ENCODE measurements around the gene SGO1.

Gene SGO1

GRCh38 chr3:20142517-20142916 lies 43.5 kb downstream of the SGO1 start:
- H3K4me3 ChIP-seq (ENCODE audit: low read depth, low read length): no peak overlapping the region
- TF ChIP-seq, protein P1, sequence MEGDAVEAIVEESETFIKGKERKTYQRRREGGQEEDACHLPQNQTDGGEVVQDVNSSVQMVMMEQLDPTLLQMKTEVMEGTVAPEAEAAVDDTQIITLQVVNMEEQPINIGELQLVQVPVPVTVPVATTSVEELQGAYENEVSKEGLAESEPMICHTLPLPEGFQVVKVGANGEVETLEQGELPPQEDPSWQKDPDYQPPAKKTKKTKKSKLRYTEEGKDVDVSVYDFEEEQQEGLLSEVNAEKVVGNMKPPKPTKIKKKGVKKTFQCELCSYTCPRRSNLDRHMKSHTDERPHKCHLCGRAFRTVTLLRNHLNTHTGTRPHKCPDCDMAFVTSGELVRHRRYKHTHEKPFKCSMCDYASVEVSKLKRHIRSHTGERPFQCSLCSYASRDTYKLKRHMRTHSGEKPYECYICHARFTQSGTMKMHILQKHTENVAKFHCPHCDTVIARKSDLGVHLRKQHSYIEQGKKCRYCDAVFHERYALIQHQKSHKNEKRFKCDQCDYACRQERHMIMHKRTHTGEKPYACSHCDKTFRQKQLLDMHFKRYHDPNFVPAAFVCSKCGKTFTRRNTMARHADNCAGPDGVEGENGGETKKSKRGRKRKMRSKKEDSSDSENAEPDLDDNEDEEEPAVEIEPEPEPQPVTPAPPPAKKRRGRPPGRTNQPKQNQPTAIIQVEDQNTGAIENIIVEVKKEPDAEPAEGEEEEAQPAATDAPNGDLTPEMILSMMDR (IDR thresholded peaks at IDR 0.05; ENCODE audit: low read depth, low read length): no peak

DNA sequence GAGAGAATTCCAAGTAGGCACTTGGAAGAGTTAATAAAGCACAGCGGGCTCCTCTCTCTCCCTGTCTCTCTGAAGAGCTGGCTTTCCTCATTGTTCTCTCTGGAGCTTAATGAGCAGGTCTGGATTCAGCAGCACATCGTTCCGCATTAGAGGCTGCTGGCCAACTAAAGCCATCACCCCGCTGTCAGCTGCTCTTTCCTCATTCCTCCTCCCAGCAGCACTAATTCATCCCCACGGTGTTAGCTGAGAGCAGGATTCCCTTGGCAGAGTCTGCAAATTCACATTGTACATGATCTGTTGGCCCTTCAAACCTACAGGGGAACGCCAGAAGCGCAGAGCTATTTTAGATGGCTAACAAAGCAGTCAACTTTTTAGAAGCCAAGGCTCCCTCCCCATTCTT lies 44.2 kb downstream of the SGO1 start:
- TF ChIP-seq, protein P1 (IDR thresholded peaks at IDR 0.05; ENCODE audit: low read depth, low read length): no peak
- H3K4me3 ChIP-seq (ENCODE audit: low read depth, low read length): no peak overlapping the region

GRCh38 chr3:20141316-20141715 lies 44.7 kb downstream of the SGO1 start:
- no peak overlapping the region for H3K4me3 ChIP-seq (ENCODE audit: low read depth, low read length)
- TF ChIP-seq, protein P1 (IDR thresholded peaks at IDR 0.05; ENCODE audit: low read depth, low read length): no peak

DNA sequence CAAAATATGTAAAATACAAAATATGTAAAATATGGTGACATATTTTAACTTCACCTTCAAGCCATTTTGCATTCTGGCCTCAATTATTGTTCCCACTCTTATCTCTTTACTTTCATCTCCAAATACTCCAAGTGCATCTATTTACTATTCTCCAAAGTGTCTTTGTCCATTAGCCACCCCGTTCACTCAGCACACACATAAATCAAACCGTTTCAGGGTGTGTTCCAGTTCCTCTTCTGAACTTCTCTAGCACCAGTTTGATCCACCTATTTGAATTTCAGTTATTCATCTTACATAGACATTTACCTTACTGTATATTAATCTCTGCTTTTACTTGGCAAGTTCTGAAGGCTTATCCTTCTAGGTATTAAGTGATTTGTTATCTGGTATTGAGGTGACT lies 45.1 kb downstream of the SGO1 start:
- no peak overlapping the region for H3K4me3 ChIP-seq (ENCODE audit: low read depth, low read length)
- TF ChIP-seq, protein P1 (IDR thresholded peaks at IDR 0.05; ENCODE audit: low read depth, low read length): no peak

DNA sequence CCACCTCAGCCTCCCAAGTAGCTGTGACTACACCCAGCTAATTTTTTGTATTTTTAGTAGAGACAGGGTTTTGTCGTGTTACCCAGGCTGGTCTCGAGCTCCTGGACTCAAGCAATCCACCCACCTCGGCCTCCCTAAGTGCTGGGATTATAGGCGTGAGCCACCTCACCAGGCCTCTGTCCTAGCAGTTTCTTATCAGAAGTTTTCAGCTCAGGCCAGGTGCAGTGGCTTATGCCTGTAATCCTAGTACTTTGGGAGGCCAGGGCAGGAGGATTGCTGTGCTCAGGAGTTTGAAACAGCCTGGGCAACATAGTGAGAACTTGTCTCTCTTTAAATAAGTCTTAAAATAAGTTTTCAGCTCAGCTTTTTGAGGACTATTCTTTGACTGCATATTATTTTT lies 48.4 kb downstream of the SGO1 start:
- TF ChIP-seq, protein P1 (IDR thresholded peaks at IDR 0.05; ENCODE audit: low read depth, low read length): no peak
- no peak overlapping the region for H3K4me3 ChIP-seq (ENCODE audit: low read depth, low read length)

GRCh38 chr3:20136231-20136630 lies 49.8 kb downstream of the SGO1 start:
- H3K4me3 ChIP-seq (ENCODE audit: low read depth, low read length): no peak overlapping the region
- TF ChIP-seq, protein P1 (IDR thresholded peaks at IDR 0.05; ENCODE audit: low read depth, low read length): no peak

- TF ChIP-seq, protein P1 (IDR thresholded peaks at IDR 0.05; ENCODE audit: low read depth, low read length): no peak
- no peak overlapping the region for H3K4me3 ChIP-seq (ENCODE audit: low read depth, low read length)
Observed at GRCh38 chr3:20130106-20130505, 55.9 kb downstream of the SGO1 start.

Measured in WI38 (cell line).